Stimulated activated CD4-positive, alpha-beta T cell treated with anti-CD3 and anti-CD28 coated beads, Interleukin-1b, Interleukin-23, amount 100 ng/mL, for 4 hours (primary cell): Measurements from ENCODE around the gene TMEM186.
"Not testable (repeated sequence)": the region's sequence is repeated elsewhere in the genome, so short reads cannot be mapped to it uniquely, and the experiment has no call there.

Experiments used
- DNase-seq, 2 donors: peaks; one replicate each; pipeline ENCODE4 v3.0.0-alpha.2; 2020; ENCODE audit warnings: low read depth in 2 of 2

Gene TMEM186

GRCh38 chr16:8774208-8774607 lies 23.2 kb downstream of the TMEM186 start:
- DNase-seq, result no peak

DNA sequence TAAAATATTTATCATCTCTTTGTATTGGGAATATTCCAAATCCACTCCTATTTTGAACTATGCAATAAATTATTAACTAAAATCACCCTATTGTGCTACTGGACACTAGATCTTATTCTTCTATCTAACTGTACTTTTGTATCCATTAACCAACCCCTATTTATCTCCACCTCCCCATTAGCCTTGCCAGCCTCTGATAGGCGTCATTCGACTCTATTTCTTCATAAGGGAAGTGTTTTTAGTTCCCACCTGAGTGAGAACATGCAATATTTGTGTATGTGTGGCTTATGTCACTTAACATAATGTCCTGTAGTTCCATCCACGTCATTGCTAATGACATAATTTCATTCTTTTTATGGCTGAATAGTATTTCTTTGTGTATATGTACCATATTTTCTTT lies 23.9 kb downstream of the TMEM186 start:
- no peak for DNase-seq

GRCh38 chr16:8768692-8769091 lies 28.7 kb downstream of the TMEM186 start:
- DNase-seq, result no peak

- no peak for DNase-seq
Measured at GRCh38 chr16:8768283-8768682, 29.2 kb downstream of the TMEM186 start.

GRCh38 chr16:8767176-8767575 lies 30.3 kb downstream of the TMEM186 start:
- no peak for DNase-seq

- no peak for DNase-seq
Measured at GRCh38 chr16:8764525-8765250, 32.8 kb downstream of the TMEM186 start.

DNA sequence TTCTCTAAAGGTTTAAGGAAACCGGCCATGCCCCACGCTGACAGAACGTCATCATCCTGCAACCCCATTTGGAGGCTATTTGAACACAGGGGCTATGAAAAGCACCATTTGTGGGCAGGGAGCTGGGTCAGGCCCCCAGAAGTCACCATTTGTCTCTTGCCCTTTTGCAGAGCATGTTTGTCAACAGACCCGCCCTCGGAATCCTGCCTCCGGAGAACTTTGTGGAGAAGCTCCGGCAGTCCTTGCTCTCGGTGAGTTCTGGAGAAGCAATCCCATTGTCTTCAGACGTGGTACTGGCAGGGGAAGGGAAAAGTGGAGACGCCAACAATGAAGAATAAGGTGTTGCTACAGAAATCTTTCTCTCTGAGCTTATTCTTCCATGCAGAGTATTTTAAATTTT lies 33.5 kb downstream of the TMEM186 start:
- no peak for DNase-seq

- no peak for DNase-seq
Measured at GRCh38 chr16:8763083-8763482, 34.4 kb downstream of the TMEM186 start.

DNA sequence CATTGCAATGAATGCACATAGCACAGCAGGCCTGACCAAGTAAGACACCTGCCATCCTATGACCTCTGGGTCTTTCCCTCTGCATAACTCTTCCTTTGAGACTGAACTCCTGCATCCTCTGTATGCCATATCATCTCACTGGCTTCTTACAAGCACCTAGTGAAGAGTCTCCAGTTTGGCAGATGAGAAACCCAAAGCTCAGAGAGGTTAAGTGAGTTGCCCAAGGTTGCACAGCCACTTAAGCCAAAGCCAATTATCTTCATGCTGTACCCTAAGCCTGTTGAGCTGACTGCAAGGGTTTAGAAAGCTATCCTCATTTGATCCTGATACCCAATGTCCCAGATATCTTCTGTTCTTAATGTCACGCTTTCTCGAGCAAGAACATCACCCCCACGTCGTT lies 35.2 kb downstream of the TMEM186 start:
- DNase-seq, result no peak

GRCh38 chr16:8761078-8761477 lies 36.4 kb downstream of the TMEM186 start:
- no peak for DNase-seq

DNA sequence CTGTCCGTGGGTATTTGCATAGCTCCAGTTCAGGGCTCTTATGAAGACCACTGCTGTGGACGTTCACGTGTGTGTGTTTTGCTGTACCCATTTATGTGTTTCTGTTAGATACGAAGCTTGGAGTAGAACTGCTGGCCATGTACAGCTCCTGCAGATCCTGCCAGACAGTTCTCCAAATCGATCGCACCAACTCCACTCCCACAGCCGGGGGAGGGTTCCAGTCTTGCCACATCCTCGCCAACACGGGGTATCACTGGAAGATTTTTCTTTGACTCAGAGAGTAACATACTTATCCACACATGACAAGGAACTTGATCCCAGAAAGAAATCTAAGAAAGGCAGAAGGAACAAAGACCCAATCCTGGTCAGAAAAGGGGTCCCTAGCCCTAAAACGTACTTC lies 37.4 kb downstream of the TMEM186 start:
- DNase-seq, result no peak

GRCh38 chr16:8758022-8758421 lies 39.4 kb downstream of the TMEM186 start:
- DNase-seq, result no peak

DNA sequence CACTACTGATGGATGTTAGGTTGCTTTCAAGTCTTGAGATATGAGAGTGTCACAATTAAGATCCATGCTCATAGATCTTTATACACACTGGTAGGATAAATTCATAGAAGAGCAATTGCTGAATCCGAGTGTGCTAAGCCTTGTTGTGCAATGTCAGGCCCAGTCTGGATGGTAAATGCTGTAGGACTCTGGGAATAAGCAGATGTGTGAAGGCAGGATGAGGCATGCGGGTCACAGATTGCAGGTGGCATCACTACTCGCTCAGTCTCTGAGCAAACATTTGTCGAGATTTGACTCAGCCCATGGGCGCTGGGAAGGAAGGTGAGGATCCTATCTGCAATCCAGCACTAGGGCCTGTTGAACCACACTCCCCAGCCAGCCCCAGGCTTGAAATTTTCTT lies 40.7 kb downstream of the TMEM186 start:
- no peak for DNase-seq

GRCh38 chr16:8753416-8754054 lies 43.9 kb downstream of the TMEM186 start:
- no peak for DNase-seq

DNA sequence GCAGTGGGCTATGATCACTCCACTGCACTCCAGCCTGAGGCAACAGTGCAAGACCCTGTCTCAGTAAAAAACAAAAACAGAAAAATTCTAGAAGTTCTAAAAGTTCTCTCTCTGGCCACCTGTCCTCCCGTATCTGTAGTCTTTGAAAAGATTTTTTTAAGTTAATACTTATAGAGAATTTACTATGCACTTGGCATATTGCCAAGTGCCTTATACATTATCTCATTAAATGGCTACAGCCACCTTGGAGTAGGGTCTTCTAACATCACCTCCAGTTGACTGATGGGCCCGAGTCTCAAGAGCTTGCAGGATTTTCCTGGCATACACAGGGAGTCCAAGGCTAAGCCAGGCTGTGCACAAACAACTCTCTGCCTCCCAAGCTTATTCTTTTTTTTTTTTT lies 44.7 kb downstream of the TMEM186 start:
- no peak for DNase-seq

DNA sequence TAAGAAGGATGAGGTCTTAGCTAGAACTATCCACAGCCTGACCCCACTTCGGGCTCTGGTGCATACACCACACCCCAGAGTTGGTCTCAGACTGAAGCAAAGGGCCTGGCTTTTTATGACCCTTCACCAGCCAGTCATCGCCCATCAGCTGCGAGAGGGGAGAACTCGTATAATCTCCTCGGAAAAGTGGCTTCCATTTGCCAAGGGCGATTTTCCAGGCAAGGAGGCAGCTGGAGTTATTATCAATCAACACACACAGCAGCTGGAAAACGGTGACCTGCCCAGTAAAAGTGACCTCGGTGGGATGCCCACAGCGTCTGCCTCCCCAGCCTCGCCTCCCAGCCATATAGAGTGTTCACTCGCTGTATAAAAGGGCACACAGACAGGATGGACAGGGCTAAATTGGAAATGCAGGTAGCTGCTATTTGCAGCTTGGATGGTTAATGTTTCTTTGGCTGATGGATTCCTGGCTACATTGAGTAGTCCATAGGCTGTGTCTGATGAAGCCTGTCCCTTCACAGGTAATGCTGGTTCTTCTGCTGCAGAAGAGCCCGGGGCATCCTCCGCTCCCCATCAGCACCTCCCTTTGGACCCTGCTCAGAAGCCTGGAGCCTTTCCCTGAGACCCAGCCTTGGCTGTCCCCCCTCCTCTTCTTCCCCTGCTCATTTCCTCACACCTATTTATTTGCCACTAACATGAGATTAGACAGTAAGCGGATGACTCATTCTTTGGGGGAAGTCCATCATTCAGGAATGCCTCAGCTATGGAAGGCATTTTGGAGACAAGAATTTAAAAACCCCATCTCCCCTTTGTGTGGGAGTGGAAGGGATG lies 45.7 kb downstream of the TMEM186 start:
- no peak for DNase-seq

DNA sequence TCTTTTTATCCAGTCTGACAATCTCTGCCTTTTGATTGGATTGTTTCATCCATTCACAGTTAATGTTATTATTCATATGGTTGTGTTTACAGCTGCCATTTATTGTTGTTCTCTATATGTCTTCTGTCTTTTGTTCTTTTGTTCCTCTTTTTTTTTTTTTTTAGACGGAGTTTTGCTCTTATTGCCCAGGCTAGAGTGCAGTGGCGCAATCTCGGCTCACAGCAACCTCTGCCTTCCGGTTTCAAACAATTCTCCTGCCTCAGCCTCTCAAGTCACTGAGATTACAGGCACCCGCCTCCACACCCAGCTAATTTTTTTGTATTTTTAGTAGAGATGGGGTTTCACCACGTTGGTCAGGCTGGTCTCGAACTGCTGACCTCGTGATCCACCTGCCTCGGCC lies 48.5 kb downstream of the TMEM186 start:
- DNase-seq, result not testable (repeated sequence)
